Activated T-helper 1 cell treated with Interleukin-2 at 50 U/mL for 16 hours (primary cell): ENCODE data around the gene FBXL2.

ENCODE experiments used
- DNase-seq: peaks from one replicate; pipeline ENCODE4 v3.0.0-alpha.2; 2020; ENCODE audit warnings: low read depth

FBXL2 gene

GRCh38 chr3:33277193-33277882, at the start of gene FBXL2:
TSS of gene FBXL2 (plus strand) at chr3:33277442. CDS start at chr3:33277513, 71 bp downstream.
- DNase-seq = no peak

- no peak for DNase-seq
Measured at GRCh38 chr3:33229066-33229465, 48.2 kb upstream of the FBXL2 start.

- no peak for DNase-seq
Measured at GRCh38 chr3:33229947-33230346, 47.3 kb upstream of the FBXL2 start.

- no peak for DNase-seq
Measured at GRCh38 chr3:33231756-33232465, 45.3 kb upstream of the FBXL2 start.

- no peak for DNase-seq
Measured at GRCh38 chr3:33233884-33234283, 43.4 kb upstream of the FBXL2 start.

GRCh38 chr3:33236005-33236404, 41.2 kb upstream of the FBXL2 start:
- no peak for DNase-seq

GRCh38 chr3:33237439-33237838, 39.8 kb upstream of the FBXL2 start:
- DNase-seq = no peak

- no peak for DNase-seq
Measured at GRCh38 chr3:33238923-33239322, 38.3 kb upstream of the FBXL2 start.

GRCh38 chr3:33240261-33240660, 37.0 kb upstream of the FBXL2 start:
- no peak for DNase-seq

- DNase-seq = no peak
Measured at GRCh38 chr3:33246786-33247185, 30.5 kb upstream of the FBXL2 start.

GRCh38 chr3:33250712-33251111, 26.5 kb upstream of the FBXL2 start:
- no peak for DNase-seq

GRCh38 chr3:33256249-33256648, 21.0 kb upstream of the FBXL2 start:
- no peak for DNase-seq

GRCh38 chr3:33260104-33260503, 17.1 kb upstream of the FBXL2 start:
- no peak for DNase-seq

- no peak for DNase-seq
Measured at GRCh38 chr3:33269385-33269784, 7.9 kb upstream of the FBXL2 start.

GRCh38 chr3:33271324-33271723, 5.9 kb upstream of the FBXL2 start:
- DNase-seq = no peak

- DNase-seq = no peak
Measured at GRCh38 chr3:33273628-33274027, 3.6 kb upstream of the FBXL2 start.

- no peak for DNase-seq
Measured at GRCh38 chr3:33278163-33278562, 921 bp downstream of the FBXL2 start.

GRCh38 chr3:33287672-33288282, 10.5 kb downstream of the FBXL2 start:
- no peak for DNase-seq

- no peak for DNase-seq
Measured at GRCh38 chr3:33299395-33300081, 22.3 kb downstream of the FBXL2 start.

GRCh38 chr3:33312361-33312760, 35.1 kb downstream of the FBXL2 start:
- DNase-seq = no peak

- DNase-seq = no peak
Measured at GRCh38 chr3:33313331-33313730, 36.1 kb downstream of the FBXL2 start.

- no peak for DNase-seq
Measured at GRCh38 chr3:33314993-33315392, 37.8 kb downstream of the FBXL2 start.

GRCh38 chr3:33315826-33316225, 38.6 kb downstream of the FBXL2 start:
- DNase-seq = no peak
